HG03108 (cell line): ENCODE measurements around the gene S100A1.
"Not testable (repeated sequence)": the region's sequence is repeated elsewhere in the genome, so short reads cannot be mapped to it uniquely, and the experiment has no call there.

ENCODE experiments used
- ATAC-seq: cut with Tn5 transposase; IDR thresholded peaks from one replicate; pipeline ENCODE4 v1.9.1; 2021; ENCODE audit warnings: moderate library complexity; ENCODE audit not compliant: unreplicated experiment

Gene S100A1

DNA sequence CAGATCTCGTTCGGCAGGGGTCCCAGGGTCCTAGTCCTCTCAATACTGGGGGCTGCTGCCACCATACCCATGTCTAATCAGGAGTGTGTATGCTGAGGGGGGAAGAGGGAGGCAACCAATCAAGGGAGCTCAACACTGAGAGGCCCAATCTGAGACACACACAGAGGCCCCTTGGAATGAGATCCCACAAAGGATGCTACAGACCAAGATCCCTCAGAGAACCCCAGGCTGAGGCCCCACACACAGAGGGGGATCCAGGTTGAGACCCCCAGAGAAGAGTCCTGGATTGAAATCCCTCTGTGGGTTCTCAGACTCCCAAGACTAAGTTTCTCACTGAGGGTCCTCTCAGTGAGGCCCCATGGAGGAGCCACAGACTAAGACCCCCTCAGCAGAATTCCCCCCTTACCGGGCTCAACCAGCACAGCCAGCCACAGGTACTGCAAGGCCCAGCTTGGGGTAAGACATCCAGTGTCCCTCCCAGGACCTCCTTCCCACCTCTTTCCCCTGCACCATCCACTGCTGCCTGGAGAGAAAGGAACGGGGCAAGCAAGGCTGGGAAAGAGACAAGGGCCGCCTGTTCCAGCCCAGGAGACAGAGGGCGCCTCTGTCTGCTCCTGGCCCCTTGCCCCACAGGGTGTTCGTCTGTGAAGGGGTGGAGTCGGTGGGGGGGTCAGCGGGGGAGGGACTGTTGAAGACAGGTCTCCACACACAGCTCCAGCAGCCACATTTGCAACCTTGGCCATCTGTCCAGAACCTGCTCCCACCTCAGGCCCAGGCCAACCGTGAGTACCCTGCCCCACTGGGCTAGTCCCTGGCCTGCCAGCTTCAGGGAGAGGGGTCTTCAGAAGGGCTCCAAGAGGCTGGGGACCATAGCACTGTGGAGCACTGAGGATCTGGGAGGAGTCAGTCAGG lies at the start of gene S100A1:
Gene S100A1, plus strand, starts transcription at position 720 of the 912 bp plus-strand sequence. CDS start 2,088 bp downstream, outside the sequence.
- ATAC-seq, result no peak

GRCh38 chr1:153578490-153578889 lies 49.7 kb upstream of the S100A1 start:
- ATAC-seq, result no peak

DNA sequence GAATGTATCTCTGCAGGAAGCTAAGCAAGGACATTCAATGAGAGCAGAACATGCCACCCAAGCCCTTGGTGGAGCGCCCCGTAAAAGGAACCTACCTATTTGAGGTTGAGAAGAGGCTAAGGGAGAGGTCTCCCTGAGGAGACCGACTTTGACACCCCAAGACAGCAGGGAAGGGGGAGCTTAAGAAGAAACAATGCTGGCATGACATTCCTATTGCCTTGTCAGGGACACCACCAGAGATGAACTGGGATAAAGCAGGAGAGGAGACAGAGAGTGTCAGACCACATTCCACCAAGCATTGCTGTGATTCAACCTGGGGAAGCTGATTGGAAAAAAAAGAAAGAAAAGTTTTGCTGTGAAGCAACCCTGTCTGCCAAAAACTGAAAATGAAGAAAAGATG lies 49.3 kb upstream of the S100A1 start:
- ATAC-seq, result no peak

DNA sequence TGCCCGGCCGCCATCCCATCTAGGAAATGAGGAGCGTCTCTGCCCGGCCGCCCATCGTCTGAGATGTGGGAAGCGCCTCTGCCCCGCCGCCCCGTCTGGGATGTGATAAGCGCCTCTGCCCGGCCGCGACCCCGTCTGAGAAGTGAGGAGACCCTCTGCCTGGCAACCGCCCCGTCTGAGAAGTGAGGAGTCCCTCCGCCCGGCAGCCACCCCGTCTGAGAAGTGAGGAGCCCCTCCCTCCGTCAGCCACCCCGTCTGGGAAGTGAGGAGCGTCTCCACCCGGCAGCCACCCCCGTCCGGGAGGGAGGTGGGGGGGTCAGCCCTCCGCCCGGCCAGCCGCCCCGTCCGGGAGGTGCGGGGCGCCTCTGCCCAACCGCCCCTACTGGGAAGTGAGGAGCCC lies 45.4 kb upstream of the S100A1 start:
- not testable (repeated sequence) for ATAC-seq

DNA sequence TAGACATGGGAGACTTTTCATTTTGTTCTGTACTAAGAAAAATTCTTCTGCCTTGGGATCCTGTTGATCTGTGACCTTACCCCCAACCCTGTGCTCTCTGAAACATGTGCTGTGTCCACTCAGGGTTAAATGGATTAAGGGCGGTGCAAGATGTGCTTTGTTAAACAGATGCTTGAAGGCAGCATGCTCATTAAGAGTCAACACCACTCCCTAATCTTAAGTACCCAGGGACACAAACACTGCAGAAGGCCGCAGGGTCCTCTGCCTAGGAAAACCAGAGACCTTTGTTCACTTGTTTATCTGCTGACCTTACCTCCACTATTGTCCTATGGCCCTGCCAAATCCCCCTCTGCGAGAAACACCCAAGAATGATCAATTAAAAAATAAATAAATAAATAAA lies 44.7 kb upstream of the S100A1 start:
- not testable (repeated sequence) for ATAC-seq

- no peak for ATAC-seq
Measured at GRCh38 chr1:153583976-153584375, 44.3 kb upstream of the S100A1 start.

DNA sequence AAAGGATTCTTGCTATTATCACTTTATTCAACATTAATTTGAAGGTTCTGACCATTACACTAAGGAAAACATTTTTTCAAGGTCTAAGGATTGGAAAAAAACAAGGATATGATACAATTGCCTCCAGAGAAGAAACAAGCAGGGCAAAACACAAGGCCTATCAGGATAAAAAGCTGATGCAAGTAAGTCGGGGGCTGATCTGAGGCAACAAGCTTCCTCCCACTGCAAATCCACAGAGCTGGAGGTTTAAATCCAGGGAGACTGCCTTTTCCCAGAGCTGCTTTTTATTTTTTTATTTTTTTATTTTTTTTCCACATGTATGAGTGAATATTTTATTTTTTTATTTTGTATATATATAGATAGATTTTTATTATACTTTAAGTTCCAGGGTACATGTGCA lies 43.2 kb upstream of the S100A1 start:
- no peak for ATAC-seq

- ATAC-seq, result no peak
Measured at GRCh38 chr1:153586347-153586746, 41.9 kb upstream of the S100A1 start.

- no peak for ATAC-seq
Measured at GRCh38 chr1:153587314-153587713, 40.9 kb upstream of the S100A1 start.

DNA sequence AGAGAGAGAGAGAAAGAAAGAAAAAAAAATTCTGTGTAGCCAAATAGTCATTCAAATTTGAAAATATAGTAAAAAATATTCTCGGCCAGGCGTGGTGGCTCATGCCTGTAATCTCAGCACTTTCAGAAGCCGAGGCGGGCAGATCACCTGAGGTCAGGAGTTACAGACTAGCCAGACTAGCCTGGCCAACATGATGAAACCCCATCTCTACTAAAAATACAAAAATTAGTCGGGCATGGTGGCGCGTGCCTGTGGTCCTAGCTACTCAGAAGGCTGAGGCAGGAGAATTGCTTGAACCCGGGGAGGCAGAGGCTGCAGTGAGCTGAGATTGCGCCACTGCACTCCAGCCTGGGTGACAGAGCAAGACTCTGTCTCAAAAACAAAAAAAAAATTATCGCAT lies 40.2 kb upstream of the S100A1 start:
- ATAC-seq, result not testable (repeated sequence)

GRCh38 chr1:153588482-153588881 lies 39.8 kb upstream of the S100A1 start:
- ATAC-seq, result no peak

DNA sequence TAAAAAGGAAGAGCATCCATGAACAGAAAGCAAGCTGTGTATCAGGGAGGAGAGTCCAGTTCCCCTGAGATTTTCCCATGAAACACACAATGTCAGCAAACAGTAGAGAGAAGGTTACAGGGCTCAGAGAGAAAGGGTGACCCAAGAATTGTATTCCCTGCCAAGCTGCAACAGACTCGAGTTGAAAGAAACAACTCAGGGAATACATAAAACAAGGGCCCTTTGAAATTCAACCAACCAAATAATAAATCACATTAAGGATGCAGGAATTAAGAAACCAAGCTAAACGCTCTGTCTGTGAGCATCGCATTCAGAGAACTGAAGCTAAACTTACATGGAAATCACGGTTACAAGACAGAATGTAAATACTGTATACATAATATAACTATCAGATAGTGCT lies 35.5 kb upstream of the S100A1 start:
- no peak for ATAC-seq

- no peak for ATAC-seq
Measured at GRCh38 chr1:153597206-153597605, 31.0 kb upstream of the S100A1 start.

- peak; percentile 98 for ATAC-seq
Measured at GRCh38 chr1:153598309-153599172, 29.7 kb upstream of the S100A1 start.

DNA sequence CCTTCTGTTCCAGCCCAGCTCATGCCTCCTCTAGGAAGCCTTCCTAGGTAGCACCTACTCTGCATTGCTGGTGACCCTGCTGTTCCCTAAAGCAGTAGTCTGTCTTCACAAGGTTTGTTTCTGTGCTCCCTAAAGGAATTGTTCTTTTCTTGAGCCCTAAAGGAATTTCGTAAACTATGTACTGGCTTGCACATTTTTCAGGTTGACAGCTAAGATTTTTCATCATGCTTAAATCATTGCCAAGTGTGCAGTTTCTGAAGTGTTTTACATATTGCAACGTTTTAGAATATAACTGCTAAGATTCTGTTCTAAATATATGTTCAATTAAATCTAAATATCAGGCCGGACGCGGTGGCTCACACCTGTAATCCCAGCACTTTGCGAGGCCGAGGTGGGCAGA lies 28.4 kb upstream of the S100A1 start:
- no peak for ATAC-seq

DNA sequence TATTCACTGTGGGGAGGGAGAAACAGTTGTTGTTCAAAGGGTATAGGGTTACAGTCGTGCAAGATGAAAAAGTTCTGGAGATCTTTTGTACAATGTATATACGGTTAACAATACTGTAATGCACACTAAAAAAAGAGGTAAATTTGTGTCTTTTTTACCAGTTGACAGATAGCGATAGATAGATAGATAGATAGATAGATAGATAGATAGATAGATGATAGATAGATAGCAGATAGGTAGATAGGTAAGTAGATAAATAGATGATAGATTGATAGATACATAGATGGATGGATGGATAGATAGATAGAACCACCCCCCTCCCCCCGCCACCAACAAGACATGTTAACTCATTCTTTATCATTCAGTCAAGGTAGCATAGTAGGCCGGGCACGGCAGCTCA lies 25.5 kb upstream of the S100A1 start:
- no peak for ATAC-seq

- no peak for ATAC-seq
Measured at GRCh38 chr1:153606194-153606593, 22.0 kb upstream of the S100A1 start.

- no peak for ATAC-seq
Measured at GRCh38 chr1:153607381-153607780, 20.9 kb upstream of the S100A1 start.

GRCh38 chr1:153608089-153608682 lies 20.0 kb upstream of the S100A1 start:
- no peak for ATAC-seq

DNA sequence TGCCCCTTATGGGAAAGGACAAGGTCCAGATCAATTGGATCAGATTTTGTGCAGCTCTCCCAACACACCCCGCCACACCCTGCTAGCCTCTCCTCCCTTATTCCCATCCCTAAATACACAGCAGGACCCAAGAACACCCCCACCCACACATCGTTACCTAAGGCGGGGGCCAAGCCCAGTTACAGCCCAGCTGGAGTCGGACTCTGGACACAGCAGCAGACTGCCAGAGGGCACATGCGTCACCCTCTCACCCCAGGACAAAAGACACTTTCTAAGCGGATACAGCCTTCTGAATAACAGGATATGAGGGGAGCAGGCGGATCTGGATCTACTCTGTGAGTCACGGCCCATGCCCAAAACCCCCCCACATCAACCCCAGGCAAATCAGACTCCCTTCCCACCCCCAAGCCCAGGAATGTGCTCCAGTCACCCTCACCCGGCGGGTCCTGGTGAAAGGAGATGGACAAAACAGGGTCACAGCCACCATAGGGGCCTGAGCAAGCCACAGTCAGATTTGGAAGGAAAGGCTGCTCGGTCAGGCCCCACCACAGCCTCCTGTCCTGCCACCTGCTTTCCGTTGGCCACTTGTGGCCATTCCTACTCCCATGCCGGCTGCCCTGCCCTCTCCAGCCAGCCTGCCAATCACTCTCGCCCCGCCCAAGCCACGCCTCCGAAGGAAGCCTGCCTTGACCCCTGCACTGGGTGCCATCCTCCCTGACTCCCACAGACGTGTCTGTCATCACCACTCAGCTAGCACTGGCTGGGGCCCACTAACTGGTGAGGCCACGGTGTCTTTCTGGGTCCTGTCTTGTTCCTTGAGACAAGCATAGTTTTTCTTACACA lies 19.3 kb upstream of the S100A1 start:
- no peak for ATAC-seq

DNA sequence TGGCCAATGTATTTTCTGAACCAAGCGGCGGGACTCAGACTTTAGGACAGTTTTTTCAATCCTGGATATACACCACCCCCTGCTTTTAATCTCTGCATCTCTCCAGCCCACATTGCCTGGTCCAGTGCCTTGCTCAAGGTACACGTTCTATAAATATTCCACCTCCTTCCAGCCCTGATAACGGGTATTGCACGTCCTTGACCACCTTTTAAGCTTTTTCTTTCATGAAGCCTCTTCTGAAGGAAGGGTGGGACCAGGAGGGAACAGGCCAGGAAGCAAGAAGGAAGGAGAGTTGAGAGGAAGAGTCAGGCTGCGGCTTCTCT lies 18.7 kb upstream of the S100A1 start:
- ATAC-seq, result no peak
